Measurements from ENCODE around the gene HDGFL1.
A peak's percentile ranks its signal among the peaks of the same experiment; 100 is the strongest.

Gene HDGFL1

DNA sequence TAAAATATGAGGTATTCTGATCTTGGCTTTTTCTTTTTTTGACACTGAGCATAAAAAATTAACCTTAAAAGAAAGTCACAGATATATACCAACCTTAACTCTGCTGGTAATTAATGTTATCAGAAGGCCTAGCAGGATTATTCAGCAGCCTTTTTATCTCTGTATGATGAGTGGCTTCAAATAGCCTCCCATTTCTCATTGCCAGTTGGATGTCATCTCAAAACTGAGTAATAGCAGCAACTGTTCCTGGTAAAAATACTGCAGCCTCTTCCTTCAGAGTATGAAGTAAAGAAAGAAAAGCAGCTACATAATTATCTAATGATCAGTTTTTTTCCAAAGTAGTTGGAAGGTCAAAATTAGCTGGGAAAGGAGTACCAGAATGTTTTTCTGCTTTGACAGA lies 24.9 kb upstream of the HDGFL1 start:
- TF ChIP-seq, protein P1, sequence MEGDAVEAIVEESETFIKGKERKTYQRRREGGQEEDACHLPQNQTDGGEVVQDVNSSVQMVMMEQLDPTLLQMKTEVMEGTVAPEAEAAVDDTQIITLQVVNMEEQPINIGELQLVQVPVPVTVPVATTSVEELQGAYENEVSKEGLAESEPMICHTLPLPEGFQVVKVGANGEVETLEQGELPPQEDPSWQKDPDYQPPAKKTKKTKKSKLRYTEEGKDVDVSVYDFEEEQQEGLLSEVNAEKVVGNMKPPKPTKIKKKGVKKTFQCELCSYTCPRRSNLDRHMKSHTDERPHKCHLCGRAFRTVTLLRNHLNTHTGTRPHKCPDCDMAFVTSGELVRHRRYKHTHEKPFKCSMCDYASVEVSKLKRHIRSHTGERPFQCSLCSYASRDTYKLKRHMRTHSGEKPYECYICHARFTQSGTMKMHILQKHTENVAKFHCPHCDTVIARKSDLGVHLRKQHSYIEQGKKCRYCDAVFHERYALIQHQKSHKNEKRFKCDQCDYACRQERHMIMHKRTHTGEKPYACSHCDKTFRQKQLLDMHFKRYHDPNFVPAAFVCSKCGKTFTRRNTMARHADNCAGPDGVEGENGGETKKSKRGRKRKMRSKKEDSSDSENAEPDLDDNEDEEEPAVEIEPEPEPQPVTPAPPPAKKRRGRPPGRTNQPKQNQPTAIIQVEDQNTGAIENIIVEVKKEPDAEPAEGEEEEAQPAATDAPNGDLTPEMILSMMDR (IDR thresholded peaks at IDR 0.05; ENCODE audit: control insufficient read depth, extremely low read depth, insufficient read depth): no peak
- no peak for DNase-seq (ENCODE audit: low read depth)
- no peak overlapping the region for H3K4me3 ChIP-seq (ENCODE audit: low read depth, low read length)

DNA sequence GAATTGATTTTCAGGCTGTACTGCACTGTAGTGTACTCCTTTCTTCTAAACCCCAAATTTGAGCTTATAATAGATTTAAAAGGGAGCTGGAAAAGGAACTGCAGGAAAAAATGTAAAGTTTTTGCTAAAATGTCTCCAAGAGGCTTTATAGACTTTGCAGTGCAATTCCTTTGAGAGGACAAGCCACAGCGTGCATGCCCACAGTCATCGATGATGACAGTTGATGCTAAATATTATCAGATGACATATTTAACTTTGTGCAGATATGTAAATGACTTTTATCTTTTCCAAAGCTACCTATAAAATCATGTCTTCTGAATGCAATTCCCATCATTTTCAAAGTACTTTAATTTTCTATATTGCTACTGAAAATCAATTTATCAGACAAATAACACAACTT lies 24.3 kb upstream of the HDGFL1 start:
- no peak overlapping the region for H3K4me3 ChIP-seq (ENCODE audit: low read depth, low read length)
- TF ChIP-seq, protein P1 (IDR thresholded peaks at IDR 0.05; ENCODE audit: control insufficient read depth, extremely low read depth, insufficient read depth): no peak
- no peak for DNase-seq (ENCODE audit: low read depth)

DNA sequence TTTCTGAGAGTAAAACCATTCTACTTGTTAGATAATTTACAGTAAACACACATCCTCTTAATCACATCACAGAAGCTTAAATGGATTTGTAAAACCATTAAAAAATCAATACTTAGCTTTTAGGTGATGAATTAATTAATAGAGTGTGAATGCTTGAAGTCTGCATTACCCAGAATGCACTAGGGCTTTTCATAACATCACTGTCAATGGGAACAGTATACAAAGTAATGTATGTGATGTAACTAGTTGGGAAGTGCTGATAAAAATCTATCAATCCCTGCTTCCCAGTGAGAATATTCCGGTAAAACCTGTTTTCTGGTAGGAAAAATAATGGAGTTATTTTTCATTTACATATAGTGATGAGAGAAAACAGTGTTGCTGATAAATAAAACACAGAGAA lies 23.1 kb upstream of the HDGFL1 start:
- no peak overlapping the region for H3K4me3 ChIP-seq (ENCODE audit: low read depth, low read length)
- DNase-seq (ENCODE audit: low read depth): peak; percentile 18
- TF ChIP-seq, protein P1 (IDR thresholded peaks at IDR 0.05; ENCODE audit: control insufficient read depth, extremely low read depth, insufficient read depth): no peak

DNA sequence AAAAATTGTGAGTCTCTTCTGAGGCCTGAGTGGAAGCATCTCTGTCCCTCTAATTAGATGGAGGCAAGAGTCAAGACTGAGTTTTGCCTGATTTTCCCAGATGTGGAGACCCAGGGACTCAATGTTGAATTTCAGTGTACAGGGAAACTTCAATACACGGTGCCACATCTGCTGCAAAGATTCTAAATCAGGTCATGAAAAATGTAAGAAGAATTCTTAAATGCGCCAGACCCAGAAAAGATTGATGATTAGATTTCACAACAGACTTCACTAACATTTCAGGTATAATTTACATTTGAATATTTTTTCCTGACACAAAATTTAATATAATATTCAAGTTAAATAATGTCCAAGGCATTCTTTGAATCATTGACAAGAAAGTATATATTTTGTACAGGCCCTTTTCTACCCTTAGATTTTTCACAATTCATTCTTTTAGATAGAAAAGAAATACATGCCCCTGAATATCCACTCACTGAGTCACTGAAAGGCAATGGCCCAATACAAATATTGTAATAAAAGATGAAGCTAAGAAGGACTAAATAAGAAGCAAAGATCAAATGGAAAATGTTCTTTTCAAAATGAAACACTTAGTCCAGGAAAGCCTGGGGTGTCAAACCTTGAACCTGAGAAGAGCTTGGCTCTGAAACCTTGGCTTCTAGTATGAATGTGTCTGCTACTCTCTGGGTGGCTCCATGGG lies 18.2 kb upstream of the HDGFL1 start:
- DNase-seq (ENCODE audit: low read depth): no peak
- TF ChIP-seq, protein P1 (IDR thresholded peaks at IDR 0.05; ENCODE audit: control insufficient read depth, extremely low read depth, insufficient read depth): no peak
- no peak overlapping the region for H3K4me3 ChIP-seq (ENCODE audit: low read depth, low read length)

DNA sequence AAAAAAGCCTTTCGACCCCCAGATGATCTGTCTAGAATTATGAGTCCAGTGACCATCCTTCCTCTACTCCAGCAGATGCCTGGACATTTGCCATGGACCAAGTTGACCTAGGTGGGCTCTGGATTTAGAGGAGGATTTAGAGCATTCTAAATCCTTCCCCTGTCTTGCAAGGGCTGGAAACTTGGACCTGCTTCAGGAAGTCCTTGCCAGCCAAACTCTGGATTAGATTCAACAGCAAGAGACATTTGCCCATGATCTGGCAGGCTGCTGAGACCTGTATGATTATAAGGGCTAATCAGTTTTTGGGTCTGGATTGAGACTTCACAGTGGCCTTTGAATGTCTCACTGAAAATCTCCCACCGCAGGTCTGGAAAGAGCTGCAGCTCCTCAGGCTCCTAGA lies 13.1 kb upstream of the HDGFL1 start:
- H3K4me3 ChIP-seq (ENCODE audit: low read depth, low read length): no peak overlapping the region
- TF ChIP-seq, protein P1 (IDR thresholded peaks at IDR 0.05; ENCODE audit: control insufficient read depth, extremely low read depth, insufficient read depth): no peak
- no peak for DNase-seq (ENCODE audit: low read depth)

DNA sequence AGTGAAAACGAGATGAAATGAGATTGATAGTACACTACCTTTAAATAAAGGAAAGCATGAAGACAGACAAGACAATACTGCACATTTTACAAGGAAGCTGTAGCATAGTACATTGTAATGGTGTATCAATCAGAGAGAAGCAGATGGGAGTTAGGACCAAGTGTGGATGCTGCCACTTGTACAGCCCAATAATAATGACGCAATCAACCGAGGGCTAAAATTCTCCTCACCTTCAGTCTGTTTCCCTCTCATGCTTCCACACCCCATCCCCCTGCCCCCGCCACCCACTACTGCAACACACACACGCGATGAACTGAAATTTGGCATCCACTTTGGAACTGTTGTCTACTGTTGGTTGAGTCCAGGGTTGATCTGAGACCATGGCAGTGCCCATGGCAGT lies 12.4 kb upstream of the HDGFL1 start:
- no peak for DNase-seq (ENCODE audit: low read depth)
- no peak overlapping the region for H3K4me3 ChIP-seq (ENCODE audit: low read depth, low read length)
- TF ChIP-seq, protein P1 (IDR thresholded peaks at IDR 0.05; ENCODE audit: control insufficient read depth, extremely low read depth, insufficient read depth): no peak

DNA sequence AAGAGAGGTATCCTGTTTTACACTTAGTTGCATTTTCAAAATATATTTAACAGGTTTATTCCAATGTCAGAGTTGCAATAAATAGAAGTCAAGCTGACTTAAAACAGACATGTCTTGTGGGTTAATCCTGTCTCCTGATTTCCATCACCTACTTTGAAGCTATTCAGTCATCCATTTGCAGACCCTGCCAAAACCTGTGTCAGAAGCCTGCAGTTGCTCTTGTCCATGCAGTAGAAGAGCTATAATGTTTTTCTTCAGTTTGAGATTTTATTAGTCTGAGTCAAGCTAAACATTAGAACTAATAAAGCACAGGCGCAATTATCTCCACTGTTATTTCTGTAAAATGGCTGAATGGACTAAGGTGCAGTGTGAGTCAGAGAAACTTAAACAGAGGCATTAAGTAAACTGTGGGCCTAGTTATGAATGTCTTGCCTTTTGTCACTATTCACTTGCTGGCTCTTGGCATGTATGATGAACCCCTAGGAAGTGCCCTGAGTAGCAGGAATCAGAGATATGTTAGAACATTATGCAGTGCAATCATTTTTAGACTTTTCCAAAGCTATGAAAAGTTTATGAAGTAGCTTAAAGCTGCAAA lies 11.0 kb upstream of the HDGFL1 start:
- TF ChIP-seq, protein P1 (IDR thresholded peaks at IDR 0.05; ENCODE audit: control insufficient read depth, extremely low read depth, insufficient read depth): no peak
- H3K4me3 ChIP-seq (ENCODE audit: low read depth, low read length): no peak overlapping the region
- peak; percentile 32 for DNase-seq (ENCODE audit: low read depth)
